GM12891 (cell line): ENCODE results near the gene AQP2.

Experiments
- PAX5 ChIP-seq: IDR thresholded peaks from 2 replicates; pipeline ENCODE4 v1.6.1; 2011; ENCODE audit warnings: low read length, moderate library complexity, mild to moderate bottlenecking; ENCODE audit not compliant: insufficient read depth, severe bottlenecking
- POLR2A ChIP-seq: IDR thresholded peaks from 2 replicates; pipeline ENCODE4 v1.6.1; 2011; ENCODE audit warnings: low read depth, low read length, control low read depth
- POLR2AphosphoS5 ChIP-seq: IDR thresholded peaks from 2 replicates; pipeline ENCODE4 v1.6.1; 2011; ENCODE audit warnings: low read depth, low read length, control low read depth
- POU2F2 ChIP-seq: IDR thresholded peaks from 2 replicates; pipeline ENCODE4 v1.6.1; 2011; ENCODE audit warnings: low read depth, mild to moderate bottlenecking, control low read depth, low read length, moderate library complexity
- SPI1 ChIP-seq: IDR thresholded peaks from 2 replicates; pipeline ENCODE4 v1.6.1; 2011; ENCODE audit warnings: low read depth, low read length, control low read depth
- TAF1 ChIP-seq: IDR thresholded peaks from 2 replicates; pipeline ENCODE4 v1.6.1; 2011; ENCODE audit warnings: low read depth, low read length, control low read depth

DNA sequence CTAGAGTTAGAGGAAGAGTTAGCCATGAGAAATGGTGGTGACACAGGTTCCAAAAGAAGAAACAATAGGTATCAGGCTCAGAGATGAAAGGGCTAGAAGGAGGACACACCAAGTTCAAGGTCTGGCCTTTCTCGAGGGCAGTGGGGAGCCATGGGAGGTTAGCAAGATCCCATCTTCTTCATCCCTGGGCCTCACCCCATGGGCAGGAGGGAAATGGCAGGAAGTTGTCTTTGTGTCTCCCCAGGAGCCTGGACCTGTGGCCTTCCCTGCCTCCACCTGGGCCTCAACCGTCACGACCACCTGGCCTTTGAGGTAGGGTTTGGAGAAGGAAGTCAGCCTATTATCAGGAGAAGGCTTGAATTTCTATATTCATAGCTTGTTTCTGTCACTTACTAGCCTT, 5.8 kb upstream of the AQP2 start:
- TF ChIP-seq POLR2A (no peak), TAF1 (no peak), POU2F2 (no peak), PAX5 (no peak), SPI1 (no peak), POLR2AphosphoS5 (no peak)
